GM21619 (cell line): ENCODE data around the gene LILRA6.

Experiments used
- ATAC-seq: cut with Tn5 transposase; IDR thresholded peaks from one replicate; pipeline ENCODE4 v1.9.1; 2021; ENCODE audit not compliant: unreplicated experiment

The LILRA6 gene

DNA sequence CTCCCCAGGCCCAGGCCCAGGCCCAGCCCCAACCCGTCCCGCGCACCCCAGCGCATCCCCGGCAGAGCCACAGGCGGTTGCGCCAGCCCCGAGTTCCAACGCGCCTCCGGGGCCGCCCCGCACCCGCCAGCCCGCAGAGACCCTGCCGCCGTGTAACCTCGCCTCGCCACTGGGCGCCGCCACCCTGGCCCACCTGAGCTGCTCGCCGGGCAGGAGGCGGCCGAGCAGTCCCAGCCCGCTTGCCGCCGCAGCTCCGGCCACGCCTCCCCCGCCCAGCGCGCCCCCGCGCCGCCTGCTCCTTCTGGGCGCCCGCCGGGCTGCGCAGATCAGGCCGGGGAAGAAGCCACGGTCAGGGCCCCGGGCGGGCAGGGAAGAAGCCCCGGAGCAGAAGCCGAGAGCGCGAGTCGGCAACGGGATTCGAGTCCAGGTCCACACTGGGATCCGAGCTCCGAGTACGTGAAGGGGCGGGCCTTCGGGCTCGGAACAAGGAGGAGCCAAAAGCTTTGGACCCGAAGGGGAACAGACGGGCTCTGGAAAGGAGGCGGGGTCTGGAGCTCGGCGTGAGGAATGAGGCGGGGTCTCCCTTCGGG, 53.4 kb downstream of the LILRA6 start, which contains the start of gene MBOAT7:
MBOAT7 (minus strand) TSS at position 436 of the 590 bp plus-strand sequence. CDS start 1,072 bp downstream, outside the sequence.
- ATAC-seq, result peak; percentile 7

DNA sequence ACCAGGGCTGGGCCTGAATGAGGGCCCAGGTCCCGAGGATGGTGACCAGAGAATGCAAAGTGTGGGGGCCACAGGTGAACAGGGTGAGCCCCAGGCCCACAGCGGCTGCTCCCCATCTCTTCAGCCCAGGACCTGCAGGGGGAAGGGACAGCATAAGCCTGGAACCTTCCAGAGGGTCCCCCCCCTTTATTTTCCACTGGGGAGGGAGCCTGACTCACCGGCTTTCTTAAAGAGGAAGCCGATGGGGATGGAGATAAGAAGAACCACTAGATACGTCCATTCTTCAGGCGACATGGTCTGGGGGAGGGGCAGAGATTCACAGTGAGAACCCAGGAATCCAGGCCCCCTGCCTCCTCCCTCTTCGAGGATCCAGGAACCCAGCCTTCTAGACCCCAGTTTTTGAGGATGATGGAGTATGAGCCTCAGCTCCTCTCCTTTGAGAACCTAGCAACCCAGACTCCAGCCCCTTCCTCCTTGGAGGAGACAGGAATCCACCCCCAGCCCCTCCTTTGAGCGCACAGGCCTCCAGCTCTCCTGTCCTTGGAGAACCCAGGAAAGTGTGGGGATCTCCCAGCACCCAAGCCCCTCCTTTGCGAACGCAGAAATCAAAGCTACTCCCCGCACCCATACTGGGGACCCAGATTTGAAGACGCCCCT, 54.2 kb downstream of the LILRA6 start:
- no peak for ATAC-seq

DNA sequence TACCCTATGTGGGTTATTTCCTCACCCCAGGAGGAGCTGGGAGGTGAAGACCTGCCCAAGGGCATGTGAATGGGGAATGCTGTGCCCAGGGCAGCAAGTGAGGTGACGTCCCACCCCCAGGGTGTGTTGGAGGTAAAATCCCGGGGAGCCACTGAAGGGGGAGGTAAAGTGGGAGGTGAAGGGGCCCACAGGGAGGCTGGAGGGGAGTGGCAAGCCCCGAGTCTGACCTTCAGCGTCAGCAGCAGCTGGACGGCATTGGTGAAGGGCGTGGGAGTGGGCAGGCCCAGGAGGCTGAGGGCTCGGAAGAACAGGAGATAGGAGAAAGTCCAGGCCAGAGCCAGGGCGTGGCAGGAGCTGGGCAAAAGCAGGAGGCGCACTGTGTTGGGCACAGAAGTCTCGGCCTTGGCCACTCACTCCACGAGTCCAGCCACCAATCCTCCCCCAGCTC, 55.6 kb downstream of the LILRA6 start:
- no peak for ATAC-seq
